ENCODE results near the gene RGL1.

RGL1 gene

DNA sequence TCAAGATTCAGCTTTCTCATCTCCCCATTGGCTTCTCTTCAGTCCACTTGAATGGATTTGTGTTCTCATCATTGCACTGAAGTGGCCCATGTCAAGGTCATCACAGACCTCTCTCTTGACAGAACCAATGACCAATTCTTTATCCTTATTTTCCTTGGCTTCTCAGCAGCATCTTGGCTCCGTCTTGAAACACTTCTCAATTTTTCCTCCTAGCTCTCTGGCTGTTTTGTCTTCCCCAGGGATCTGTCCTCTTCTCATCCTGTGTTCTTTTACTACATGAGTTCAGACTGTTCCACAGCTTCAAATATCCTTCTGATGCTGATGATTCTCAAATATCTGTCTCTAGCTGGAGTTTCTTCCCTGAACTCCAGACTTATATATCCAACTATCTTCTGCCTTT lies 154.0 kb downstream of the RGL1 start:
- no peak for DNase-seq (ENCODE audit: low spot score)

DNA sequence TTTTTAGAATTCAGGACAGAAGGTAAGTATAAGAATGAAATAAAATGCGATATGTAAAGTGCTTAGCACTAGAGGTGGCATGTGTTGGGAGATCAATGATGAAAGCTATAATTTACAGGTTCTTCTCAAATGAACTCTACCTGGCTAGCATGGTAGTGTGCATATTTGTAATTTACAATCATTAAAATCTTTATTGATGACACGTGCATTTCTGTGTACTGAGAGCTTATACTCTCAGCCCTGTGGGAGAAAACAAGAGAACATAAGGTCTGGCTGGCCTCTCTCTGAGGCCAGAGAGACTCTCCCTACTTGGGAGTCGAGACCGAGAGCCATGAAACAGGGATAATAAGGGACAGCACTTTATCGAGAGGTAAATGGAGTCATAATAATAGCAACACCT lies 156.2 kb downstream of the RGL1 start:
- no peak for DNase-seq (ENCODE audit: low spot score)

DNA sequence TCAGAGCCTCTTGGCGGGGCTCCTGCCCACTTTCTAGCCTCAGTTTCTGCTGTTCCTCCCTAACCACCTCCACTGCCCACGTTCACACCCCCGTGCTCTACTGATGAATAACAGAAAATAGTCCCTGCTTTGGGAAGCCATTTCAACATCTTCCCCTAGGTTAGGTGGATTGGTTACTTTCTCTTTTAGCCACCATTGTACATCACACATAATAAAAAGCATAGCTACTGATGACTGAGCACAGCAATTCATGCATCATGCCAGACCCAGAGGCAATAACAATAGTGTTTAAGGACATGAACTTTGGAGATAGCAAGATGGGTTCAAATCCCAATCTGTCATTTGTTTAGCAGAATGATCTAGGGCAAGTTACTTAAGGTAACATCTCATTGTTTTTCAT lies 158.0 kb downstream of the RGL1 start:
- DNase-seq (ENCODE audit: low spot score): no peak

DNA sequence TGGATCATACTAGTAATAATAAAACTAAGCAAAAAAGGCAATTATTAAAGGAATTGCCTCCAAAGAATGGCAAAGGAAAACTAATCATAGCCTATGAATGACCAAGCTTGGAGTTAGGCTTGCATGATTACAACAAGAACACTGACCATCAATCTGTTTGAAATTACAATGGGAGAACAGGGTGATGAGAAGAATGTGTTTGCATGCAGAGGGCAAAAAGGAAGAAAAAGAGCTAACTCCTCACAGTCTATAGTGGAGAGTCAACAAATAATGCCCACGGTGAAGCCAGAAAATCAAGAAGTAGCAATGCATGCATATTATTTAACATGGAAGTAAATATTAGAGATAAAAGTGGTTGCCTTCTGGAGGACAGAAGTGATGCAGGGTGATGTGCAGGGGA lies 160.8 kb downstream of the RGL1 start:
- no peak for DNase-seq (ENCODE audit: low spot score)

DNA sequence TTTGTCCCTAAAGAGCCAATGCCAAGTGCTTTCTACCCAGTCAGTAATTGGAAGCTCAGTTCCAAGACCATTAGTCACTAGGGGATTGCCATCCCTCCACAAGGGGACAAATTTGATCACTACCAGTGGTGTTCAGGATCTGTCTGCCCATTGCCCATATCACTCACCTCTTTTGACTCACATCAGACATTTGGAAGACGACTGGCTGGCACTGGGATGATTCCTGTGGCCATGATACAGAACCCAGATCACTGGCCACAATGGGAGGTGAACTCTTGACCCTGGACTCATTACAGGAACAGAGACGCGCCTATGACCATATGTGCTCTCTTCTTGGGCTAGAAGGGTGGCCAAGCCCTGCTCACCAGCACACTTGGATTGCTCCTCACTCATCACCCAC lies 161.6 kb downstream of the RGL1 start:
- DNase-seq (ENCODE audit: low spot score): no peak

DNA sequence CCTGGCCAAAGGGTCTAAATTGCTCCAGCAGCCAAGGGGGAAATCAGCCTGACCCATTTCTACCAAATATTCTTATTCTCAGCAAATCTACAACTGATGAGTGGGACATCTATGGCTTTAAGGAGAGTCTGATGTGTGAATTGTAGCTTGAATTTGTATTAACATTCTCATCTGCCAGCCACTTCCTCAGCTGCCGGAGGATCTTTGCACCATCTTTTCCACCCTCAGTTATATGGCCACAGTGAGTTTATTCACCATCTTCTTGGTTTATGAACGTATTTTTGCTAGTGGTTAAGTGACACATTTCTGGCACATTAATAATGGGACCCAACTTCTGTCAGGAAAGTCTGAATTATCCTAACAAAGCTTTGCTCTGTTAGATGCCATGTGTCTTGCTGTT lies 163.0 kb downstream of the RGL1 start:
- no peak for DNase-seq (ENCODE audit: low spot score)

DNA sequence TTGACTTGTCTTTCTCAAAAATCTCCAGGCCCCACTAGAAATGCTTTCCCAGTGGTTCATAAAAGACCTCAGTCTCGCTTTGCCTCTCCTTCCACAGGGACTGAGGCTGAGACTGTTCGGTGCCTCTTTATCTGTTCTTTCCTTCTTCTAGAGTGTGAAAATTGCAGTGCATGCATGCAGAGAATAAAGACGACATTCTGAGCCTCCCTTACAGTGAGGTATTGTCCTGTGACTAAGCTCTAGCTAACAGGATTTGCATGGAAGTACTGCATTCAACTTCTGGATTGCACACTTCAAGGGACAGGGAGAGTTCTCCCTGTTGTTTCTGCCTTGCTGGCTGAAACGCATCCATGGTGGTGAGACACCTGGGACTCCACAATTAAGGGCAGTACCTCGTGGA lies 163.5 kb downstream of the RGL1 start:
- no peak for DNase-seq (ENCODE audit: low spot score)

DNA sequence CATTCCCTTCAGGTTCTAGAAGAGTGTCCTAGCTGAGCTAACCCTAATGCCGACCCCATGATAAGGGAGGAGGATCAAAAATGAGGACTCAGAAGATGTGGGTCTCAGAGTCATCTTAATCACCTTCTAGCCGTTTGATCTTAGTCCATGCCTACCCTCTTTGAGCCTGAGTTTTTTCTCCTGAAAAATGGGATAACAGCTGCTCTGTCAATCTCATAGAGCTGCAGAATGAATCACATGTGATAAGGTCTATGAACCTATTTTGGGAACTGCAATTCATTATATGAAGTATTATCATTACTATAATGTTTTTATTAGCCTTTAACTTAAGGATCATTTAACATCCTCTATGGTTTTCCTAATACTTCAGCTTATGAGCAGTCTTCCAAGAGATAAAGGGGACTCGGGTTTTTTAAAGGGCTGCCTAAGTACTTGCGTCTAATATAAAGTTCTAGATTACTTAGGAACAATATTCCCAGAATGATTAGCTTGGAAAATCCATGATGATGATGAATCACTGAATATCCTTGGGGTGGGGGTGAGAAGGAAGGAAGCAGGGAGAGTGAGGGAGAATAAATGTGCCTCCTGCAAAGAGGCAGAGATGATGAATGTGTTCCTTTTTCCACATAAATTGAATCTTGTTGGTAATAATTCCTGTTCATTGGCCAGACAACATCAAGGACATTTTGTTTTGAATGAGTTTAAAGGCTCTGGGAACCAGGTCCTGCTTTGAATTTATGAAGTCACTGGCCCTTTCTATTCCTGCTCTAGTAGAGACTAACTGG lies 165.8 kb downstream of the RGL1 start:
- DNase-seq (ENCODE audit: low spot score): no peak

DNA sequence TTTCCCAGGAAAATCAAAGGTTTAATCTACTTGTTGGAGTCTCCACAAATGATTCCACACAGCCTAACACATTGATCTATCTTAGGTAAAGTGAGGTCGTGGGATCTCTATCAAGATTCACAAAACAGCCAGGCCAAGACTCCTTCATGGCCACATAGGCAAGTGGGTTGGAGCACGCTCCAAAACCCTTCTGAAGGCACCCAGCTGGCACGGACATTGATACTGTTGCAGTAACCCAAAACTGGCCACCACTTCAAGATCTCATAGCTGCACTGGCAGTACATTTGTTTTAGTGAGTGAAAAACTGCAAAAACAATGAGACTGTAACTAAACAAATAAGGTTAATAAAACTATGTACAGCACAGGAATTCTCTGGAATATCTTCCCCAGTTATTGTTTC lies 170.7 kb downstream of the RGL1 start:
- DNase-seq (ENCODE audit: low spot score): no peak

DNA sequence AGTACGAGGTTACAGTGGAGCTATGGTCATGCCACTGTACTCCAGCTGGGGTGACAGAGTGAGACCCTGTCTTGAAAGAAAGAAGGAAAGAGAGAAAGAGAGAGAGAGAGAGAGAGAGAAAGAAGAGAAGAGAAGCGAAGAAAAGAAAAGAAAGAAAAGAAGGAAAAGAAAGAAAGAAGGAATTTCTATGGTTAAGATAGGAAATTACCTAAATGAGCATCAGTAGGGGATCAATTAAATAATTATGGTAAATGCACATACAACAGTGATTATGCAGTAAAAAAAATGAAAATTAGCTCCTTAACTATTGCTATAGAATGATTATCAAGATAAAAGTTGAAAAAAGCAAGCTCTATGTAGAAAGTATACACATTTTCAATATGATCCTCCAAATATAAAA lies 172.8 kb downstream of the RGL1 start:
- DNase-seq (ENCODE audit: low spot score): no peak
